Measurements from ENCODE around the gene NBAS.

DNA sequence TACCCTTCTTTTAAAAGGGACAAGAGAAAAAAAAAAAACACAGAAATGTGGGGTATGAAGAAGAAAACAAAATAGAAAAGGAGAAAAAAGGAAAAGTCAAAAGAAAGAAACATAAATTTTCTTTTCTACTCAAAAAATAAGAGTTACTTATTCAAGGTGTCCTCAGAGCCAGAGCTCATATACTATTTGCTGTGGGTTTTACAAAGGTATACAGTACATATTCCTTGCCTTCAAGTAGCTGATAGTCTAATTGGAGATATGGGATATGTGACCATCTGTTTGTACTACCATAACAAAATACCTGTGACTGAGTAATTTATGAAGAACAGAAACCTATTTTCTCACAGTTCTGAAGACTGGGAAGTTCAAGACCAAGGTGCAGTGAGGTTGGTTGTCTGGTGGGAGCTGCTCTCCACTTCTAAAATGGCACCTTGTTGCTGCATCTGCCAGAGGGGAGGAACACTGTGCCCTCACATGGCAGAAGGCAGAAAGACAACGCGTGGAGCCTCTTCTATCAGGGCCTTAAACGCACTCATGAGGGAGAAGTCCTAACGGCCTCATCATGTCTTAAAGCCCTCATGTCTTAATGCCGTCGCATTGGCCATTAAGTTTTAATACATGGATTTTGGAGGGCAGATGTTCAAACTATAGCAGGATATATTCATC lies 33.9 kb downstream of the NBAS start:
- TF ChIP-seq, protein P1, sequence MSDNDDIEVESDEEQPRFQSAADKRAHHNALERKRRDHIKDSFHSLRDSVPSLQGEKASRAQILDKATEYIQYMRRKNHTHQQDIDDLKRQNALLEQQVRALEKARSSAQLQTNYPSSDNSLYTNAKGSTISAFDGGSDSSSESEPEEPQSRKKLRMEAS (CRISPR knock-in tag; IDR thresholded peaks at IDR 0.05) = no peak
- no peak for TF ChIP-seq RBBP5 (IDR thresholded peaks at IDR 0.05; ENCODE audit: borderline replicate concordance, insufficient read depth, low read length, poor library complexity, severe bottlenecking)
- TF ChIP-seq ETS2 (tag; IDR thresholded peaks at IDR 0.05; ENCODE audit: borderline replicate concordance, poor library complexity, severe bottlenecking) = no peak
- TF ChIP-seq MCM2 (IDR thresholded peaks at IDR 0.05; ENCODE audit: low read depth) = no peak
- TF ChIP-seq, protein P2, sequence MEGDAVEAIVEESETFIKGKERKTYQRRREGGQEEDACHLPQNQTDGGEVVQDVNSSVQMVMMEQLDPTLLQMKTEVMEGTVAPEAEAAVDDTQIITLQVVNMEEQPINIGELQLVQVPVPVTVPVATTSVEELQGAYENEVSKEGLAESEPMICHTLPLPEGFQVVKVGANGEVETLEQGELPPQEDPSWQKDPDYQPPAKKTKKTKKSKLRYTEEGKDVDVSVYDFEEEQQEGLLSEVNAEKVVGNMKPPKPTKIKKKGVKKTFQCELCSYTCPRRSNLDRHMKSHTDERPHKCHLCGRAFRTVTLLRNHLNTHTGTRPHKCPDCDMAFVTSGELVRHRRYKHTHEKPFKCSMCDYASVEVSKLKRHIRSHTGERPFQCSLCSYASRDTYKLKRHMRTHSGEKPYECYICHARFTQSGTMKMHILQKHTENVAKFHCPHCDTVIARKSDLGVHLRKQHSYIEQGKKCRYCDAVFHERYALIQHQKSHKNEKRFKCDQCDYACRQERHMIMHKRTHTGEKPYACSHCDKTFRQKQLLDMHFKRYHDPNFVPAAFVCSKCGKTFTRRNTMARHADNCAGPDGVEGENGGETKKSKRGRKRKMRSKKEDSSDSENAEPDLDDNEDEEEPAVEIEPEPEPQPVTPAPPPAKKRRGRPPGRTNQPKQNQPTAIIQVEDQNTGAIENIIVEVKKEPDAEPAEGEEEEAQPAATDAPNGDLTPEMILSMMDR (IDR thresholded peaks at IDR 0.05 in 2 of 3, conservative IDR thresholded peaks at IDR 0.05 in 1 of 3; ENCODE audit: insufficient read depth in 2 of 3, low read depth in 1 of 3, low read length in 3 of 3) = no peak
- TF ChIP-seq SIN3A (IDR thresholded peaks at IDR 0.05; ENCODE audit: borderline replicate concordance in 2 of 2, control insufficient read depth in 1 of 2, low read depth in 2 of 2, low read length in 2 of 2) = no peak
- TF ChIP-seq SMAD1 (IDR thresholded peaks at IDR 0.05; ENCODE audit: low read depth, low read length, partially characterized antibody) = no peak
- TF ChIP-seq BRCA1 (IDR thresholded peaks at IDR 0.05) = no peak
- no peak for TF ChIP-seq BRCA1 (CRISPR knock-in tag; IDR thresholded peaks at IDR 0.05)
- no peak for TF ChIP-seq FOXA1 (IDR thresholded peaks at IDR 0.05; ENCODE audit: borderline replicate concordance)

All from K562 (cell line).